Hematopoietic multipotent progenitor cell treated with erythropoietin and hydrocortisone succinate and interleukin-3 and kit ligand, for 6 days (in vitro differentiated cells): ENCODE results near the gene WT1.

Experiments
- DNase-seq: peaks from one replicate; pipeline ENCODE4 v3.0.0-alpha.2; 2015

The WT1 gene

GRCh38 chr11:32420937-32421901, 14.1 kb downstream of the WT1 start:
- DNase-seq, result peak; percentile 95

DNA sequence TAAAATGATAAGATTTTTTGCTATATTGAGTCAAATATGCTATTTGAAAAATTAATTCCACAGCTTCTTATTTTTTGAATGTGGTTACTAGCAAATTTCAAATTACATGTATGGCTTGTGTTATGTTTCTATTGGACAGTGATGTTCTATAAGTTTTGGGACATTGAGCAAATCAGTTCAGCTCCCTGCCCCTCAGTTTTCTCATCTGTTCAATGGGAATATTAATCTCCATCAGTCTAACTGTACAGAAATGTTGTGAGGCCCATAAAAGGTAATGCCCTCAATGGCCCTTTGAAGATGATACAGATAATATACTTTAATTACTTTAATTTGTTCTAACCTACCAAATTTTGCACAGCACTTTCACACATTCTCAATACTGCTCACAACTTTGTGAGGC, 15.2 kb downstream of the WT1 start:
- no peak for DNase-seq

- DNase-seq, result no peak
These were observed 16.5 kb downstream of the WT1 start for GRCh38 chr11:32418836-32419235.

GRCh38 chr11:32417806-32418205, 17.5 kb downstream of the WT1 start:
- DNase-seq, result no peak

DNA sequence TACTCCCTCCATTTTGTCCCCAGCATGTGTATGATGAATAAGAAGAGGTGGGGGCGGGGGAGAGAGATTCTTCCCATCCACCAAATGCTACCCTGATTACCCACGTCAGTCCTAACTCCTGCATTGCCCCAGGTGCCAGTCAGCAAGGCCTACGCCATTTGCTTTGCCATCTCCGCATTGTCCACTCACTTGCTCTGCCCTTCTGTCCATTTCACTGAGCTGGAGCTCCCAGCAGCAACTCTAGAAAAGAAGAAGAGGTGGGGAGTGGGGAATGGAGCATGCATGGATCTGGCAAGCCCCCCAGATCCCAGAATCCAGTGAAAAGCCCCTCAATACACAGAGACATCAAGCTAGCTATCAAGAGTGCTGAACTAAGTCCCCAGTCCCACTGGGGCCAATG, 19.0 kb downstream of the WT1 start:
- no peak for DNase-seq

DNA sequence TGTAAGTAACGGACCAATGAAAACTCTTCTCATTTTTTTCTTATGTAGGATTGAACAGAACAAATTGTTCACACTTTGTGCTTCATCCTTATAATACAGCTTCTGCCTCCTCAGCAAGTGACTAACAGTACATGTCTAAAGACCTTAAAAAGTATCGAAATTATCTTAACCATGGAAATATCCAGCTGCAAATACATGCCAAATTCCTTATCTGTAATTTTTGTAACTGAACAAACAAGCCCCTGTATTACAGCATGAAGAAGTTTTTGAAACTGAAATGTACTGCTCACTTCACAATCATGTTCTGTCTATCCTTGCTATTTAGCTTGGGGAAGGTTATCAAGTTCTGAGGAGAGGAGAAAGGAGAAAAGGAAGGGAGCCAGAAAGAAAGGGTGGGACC, 20.4 kb downstream of the WT1 start:
- no peak for DNase-seq

DNA sequence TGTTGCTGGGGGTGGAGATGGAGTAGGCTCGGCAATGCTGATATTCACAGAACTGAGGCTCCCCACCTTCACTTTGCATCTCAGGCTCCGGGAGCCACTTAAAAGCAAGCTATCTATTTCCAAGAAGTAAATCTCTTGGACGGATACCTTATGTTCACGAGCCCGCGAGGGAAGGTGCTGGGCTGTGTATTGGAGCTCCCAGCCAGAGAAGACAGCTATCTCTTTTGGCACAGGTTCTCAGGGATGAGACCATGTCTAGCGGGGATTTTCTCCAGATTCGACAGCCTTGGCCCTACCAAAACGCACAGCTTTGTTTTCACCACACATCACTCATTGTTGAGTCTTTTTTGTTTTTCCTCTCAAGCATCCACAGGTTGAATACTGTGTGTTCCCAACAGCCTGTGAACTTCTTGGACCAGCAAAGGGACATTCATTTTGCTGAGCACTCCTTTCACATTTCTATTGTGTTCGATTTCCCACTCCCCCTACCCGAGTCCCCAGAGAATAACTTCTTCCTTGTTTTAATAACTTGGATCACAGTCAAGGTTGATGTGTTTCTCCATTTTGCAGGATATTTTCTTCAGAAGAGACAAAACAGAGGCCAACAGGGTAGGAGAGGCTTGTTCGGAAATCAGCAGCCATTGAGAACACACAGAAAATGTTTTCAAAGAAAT, 23.3 kb downstream of the WT1 start:
- DNase-seq, result no peak

DNA sequence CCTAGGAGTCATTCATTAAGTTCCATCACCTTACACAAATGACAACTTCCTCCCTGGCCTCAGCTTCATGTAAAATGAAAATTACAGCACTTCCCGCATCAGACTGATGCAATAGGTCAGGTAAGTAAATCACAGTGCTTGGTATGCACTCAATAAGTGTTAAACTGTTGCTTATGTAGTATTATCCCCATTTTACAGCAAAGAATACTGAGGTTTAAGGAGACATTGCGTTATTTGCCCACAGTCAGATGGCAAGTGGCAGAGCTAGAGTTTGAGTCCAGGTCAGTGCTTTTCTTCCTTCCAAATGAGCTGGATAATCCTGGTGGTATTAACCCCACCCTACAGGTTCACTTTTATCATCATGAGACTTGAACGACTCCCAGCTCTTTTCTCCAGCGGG, 29.7 kb downstream of the WT1 start:
- DNase-seq, result no peak

- no peak for DNase-seq
These were observed 32.5 kb downstream of the WT1 start for GRCh38 chr11:32402836-32403235.

GRCh38 chr11:32400670-32401369, 34.5 kb downstream of the WT1 start:
- DNase-seq, result peak; percentile 38

- DNase-seq, result no peak
These were observed 35.1 kb downstream of the WT1 start for GRCh38 chr11:32400196-32400595.

DNA sequence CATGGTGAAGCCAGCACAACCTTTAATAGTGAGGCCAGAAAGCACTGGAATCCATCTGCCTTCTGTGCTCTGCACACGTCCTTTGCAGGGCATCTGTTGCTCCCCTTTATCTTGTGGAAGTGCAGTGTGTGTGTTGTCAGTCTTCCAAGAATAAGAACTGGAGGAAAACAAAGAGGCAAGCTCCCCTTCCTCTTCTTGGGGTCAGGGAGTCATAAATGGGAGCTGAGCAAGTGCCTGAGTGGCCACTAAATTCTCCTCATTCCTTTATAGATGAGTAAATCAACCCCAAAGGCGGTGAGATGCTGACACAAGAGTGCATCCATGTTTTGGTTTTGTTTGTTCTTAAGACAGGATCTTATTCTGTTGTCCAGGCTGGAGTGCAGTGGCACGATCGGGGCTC, 38.3 kb downstream of the WT1 start:
- DNase-seq, result no peak

DNA sequence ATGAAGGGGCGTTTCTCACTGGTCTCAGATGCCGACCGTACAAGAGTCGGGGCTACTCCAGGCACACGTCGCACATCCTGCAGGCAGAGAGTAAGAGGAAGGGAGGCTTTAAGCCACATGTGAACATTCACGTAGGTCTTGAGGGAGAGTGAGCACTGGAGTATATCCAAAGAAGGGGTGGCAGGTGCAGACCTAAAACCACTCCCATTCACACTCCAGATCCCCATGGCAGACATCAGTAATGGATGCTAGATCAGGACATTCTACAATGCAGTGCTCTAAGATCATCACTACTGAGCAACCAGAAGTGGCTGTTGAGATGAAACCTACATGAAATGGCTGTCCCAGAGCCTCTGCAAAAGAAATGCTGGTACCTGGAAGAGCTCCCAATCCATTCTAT, 39.0 kb downstream of the WT1 start:
- DNase-seq, result no peak

DNA sequence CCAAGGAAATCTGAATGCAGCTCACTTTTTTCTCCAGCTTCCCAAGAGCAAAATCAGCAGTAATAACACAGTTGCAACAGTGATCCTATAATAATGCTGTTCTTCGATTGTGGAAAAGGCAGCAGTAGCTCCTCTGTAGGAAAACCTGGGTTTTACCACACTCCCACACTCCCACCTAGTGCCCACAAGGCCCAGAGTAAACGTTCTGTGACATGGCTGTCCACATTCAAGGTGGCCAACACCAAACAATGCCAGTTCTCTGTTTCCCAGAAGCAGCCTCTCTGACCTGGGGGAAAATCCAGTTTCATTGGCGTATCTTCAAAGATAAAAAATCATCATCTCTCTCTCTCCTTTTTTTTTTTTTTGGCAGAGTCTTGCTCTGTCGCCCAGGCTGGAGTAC, 40.2 kb downstream of the WT1 start:
- no peak for DNase-seq

DNA sequence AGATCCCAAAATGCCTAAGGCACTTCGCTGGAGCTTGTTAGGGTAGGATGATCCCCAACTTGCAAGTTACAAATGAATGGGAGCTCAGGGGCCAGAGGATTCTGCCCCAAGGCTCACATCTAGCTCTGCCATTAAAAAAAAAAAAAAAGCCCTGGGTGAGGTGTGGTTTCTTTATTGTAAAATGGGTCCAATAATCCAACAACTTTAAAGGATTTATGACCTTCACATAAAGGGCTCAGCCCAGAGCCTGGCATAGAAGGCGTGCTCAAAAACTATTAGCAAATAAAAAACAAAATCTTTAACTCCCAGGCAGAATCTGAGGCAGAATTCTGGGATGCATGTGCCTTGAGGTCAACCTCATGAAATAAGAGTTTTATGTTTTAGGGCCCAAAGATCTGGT, 42.5 kb downstream of the WT1 start:
- DNase-seq, result no peak

DNA sequence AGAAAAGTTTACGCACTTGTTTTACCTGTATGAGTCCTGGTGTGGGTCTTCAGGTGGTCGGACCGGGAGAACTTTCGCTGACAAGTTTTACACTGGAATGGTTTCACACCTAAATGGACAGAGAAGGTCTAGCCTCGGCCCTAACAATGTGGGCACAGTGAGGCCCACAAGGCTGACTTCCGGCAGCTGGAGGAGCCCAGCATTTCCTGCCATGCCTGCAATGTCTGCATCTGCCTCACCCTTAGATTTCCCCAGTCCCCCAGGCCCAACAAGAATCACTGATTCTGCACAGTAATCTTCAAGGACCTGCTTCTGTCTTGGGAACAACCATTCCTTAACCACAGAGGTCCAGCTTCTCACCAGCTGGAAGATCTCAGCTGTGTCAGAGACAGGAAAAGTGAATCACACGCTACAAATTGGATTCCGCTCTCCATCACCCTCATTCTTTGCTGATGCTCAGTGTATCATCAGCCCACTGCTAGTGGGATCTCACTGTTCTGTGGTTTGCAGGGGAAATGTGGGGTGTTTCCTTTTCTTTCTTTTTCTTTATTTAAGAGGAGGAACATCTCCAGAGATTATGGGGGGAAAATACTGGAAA, 43.3 kb downstream of the WT1 start:
- DNase-seq, result no peak

- DNase-seq, result no peak
These were observed 43.9 kb downstream of the WT1 start for GRCh38 chr11:32391479-32391878.

DNA sequence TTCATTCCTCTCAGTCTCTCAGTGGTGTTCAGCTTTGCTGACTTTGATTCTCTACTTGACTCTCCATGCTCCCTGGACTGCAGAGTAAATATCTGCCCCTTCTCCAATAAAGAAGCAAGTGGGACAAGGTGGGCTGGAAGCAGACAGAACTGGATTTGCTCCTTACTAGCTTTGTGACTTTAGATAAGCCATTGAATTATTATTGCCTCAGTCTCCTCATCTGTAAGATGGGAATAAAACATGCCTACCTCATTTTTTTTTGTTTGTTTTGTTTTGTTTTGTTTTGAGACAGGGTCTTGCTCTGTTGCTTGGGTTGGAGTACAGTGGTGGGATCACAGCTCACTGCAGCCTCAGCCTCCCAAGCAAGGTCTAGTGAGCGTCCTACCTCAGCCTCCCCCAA, 44.6 kb downstream of the WT1 start:
- DNase-seq, result no peak

DNA sequence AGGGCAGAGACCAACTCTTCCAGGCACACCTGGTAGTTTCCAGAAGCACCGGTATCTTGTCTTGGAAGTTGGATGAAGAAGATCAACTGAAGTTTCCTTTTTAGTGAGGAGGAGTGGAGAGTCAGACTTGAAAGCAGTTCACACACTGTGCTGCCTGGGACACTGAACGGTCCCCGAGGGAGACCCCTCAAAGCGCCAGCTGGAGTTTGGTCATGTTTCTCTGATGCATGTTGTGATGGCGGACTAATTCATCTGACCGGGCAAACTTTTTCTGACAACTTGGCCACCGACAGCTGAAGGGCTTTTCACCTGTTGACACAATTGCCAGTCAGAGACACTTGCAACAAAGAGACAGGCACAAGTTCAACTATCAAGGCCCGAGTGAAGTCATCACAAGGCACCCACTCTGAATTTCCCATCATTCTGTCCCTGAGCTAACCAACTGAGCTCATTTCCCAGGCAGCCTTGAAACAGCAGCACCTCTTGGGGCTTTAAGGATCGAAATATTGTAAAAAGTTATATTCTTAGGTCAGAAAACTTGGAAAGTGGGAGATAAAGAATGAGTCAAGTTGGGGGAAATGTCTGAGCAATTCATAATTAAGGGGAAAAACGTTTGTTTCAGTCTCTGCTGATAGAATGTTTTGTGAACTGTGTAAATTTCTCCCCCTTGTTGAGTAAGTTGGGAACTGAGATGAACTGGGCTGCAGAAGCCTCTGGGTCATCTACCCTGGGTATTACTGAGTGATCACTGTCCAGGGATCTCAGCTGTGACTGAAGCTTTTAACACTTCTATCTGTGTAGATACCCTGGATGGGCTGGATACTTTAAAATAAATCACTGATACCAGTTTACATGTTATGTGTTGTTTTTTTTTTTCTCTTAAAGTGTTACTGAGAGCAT, 46.2 kb downstream of the WT1 start:
- no peak for DNase-seq

DNA sequence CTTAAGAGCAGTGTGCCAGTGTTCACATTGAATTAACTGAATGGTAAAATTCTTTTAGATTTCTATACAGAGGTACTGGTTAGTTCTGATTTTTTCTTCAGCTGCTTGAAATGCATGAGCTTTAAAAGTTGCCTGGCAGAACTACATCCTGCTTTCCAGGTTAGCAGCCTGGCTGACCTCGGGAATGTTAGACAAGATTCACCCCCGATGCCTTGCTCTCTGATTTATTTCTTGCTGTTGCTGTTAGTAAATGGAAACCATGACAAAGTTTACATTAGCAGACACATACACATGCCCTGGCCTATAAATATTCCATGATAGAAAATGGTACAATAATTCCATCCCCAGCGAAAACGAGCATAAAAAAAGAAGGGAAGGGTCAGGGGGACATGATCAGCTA, 47.0 kb downstream of the WT1 start:
- no peak for DNase-seq

- peak; percentile 24 for DNase-seq
These were observed 47.9 kb downstream of the WT1 start for GRCh38 chr11:32387411-32387810.

- peak; percentile 86 for DNase-seq
These were observed 48.5 kb downstream of the WT1 start for GRCh38 chr11:32386770-32387377.
